H1 (cell line): ENCODE measurements around the gene LAMA3. TPM values are rescaled to one million over a fixed set of nuclear protein-coding genes. Genes with fewer than 3 reads are reported as not detected.

Experiments used
- CTCF ChIA-PET: fragments of 300-600 bp; sonication (Branson Sonifier 250); formaldehyde crosslinking; loops from one replicate; lab custom pipeline; 2021; ENCODE audit not compliant: partially characterized antibody; lab: Charles Lee
- POLR2A ChIA-PET: fragments of 300-600 bp; sonication (Branson Sonifier 250); formaldehyde crosslinking; loops from one replicate; lab custom pipeline; 2021; ENCODE audit warnings: inconsistent platforms; ENCODE audit not compliant: partially characterized antibody; lab: Charles Lee
- DNase-seq, 2 experiments: peaks; one replicate each; pipeline versions ENCODE4 v3.0.0 to v3.0.0-alpha.2; 2010 to 2022; ENCODE audit warnings: low spot score in 2 of 2, low read depth in 1 of 2, mixed read lengths in 1 of 2
- FAIRE-seq: peaks from 2 replicates; lab custom pipeline; 2011; peaks lifted over from hg19 to GRCh38; lab: Jason Lieb, UNC
- H2AFZ ChIP-seq: 2 replicates; pipeline ENCODE4 v1.8.1; 2012; ENCODE audit warnings: low read length, inconsistent platforms
- H2AK5ac ChIP-seq: 2 replicates; pipeline ENCODE4 v1.6.1; 2013; ENCODE audit warnings: low read depth, low read length
- H2BK120ac ChIP-seq: replicated peaks from 2 replicates; pipeline ENCODE3; 2013; ENCODE audit warnings: low read depth, low read length, inconsistent platforms
- H2BK12ac ChIP-seq: 2 replicates; pipeline ENCODE4 v1.6.1; 2013; ENCODE audit warnings: low read depth, low read length
- H2BK15ac ChIP-seq: 2 replicates; pipeline ENCODE4 v1.6.1; 2013; ENCODE audit warnings: low read length
- H2BK20ac ChIP-seq: 2 replicates; pipeline ENCODE4 v1.6.1; 2013; ENCODE audit warnings: low read length
- H2BK5ac ChIP-seq: 2 replicates; pipeline ENCODE4 v1.6.1; 2013; ENCODE audit warnings: low read depth, low read length
- H3K14ac ChIP-seq: 2 replicates; pipeline ENCODE4 v1.6.1; 2013; ENCODE audit warnings: inconsistent platforms; ENCODE audit not compliant: insufficient read length
- H3K18ac ChIP-seq: 2 replicates; pipeline ENCODE4 v1.6.1; 2013; ENCODE audit warnings: low read length; ENCODE audit errors: extremely low read depth
- H3K23ac ChIP-seq: 2 replicates; pipeline ENCODE4 v1.6.1; 2013; ENCODE audit warnings: inconsistent platforms; ENCODE audit not compliant: insufficient read length
- H3K23me2 ChIP-seq: 2 replicates; pipeline ENCODE4 v1.6.1; 2013; ENCODE audit warnings: low read depth, low read length
- H3K27ac ChIP-seq: 2 replicates; pipeline ENCODE4 v1.6.1; 2011; ENCODE audit warnings: low read depth, low read length, inconsistent platforms
- H3K27me3 ChIP-seq, 4 experiments: replicated peaks in 1 of 4; 1 replicate in 1 of 4; 2 replicates in 3 of 4; pipeline versions ENCODE4 v1.6.1 to v1.8.1; 2011 to 2013; ENCODE audit warnings: low read length in 3 of 4, mild to moderate bottlenecking in 3 of 4, inconsistent platforms in 2 of 4, mixed read lengths in 2 of 4, moderate library complexity in 1 of 4; ENCODE audit not compliant: control insufficient read depth in 3 of 4, insufficient read depth in 3 of 4; ENCODE audit errors: extremely low read depth in 1 of 4
- H3K36me3 ChIP-seq, 4 experiments: 2 replicates each; pipeline versions ENCODE4 v1.6.1 to v1.8.1; 2011 to 2013; ENCODE audit warnings: mild to moderate bottlenecking in 4 of 4, low read length in 3 of 4, moderate library complexity in 2 of 4, control low read depth in 1 of 4, inconsistent platforms in 1 of 4; ENCODE audit not compliant: insufficient read depth in 4 of 4, control insufficient read depth in 2 of 4
- H3K4ac ChIP-seq: replicated peaks from 2 replicates; pipeline ENCODE3; 2013; ENCODE audit warnings: low read length, low read depth, mixed read lengths, inconsistent platforms; ENCODE audit not compliant: insufficient read length
- H3K4me1 ChIP-seq, 4 experiments: replicated peaks in 1 of 4; 1 replicate in 1 of 4; 2 replicates in 3 of 4; pipeline versions ENCODE4 v1.6.1 to v1.8.1; 2011 to 2013; ENCODE audit warnings: low read length in 3 of 4, inconsistent platforms in 2 of 4, mixed read lengths in 1 of 4; ENCODE audit not compliant: insufficient read depth in 4 of 4, control insufficient read depth in 3 of 4
- H3K4me2 ChIP-seq, 2 experiments: 2 replicates each; pipeline versions ENCODE4 v1.6.1 to v1.8.1; 2011 to 2013; ENCODE audit warnings: low read depth in 2 of 2, low read length in 2 of 2, control low read depth in 1 of 2, inconsistent platforms in 1 of 2, mild to moderate bottlenecking in 1 of 2; ENCODE audit not compliant: insufficient read depth in 1 of 2
- H3K4me3 ChIP-seq, 4 experiments: fragments of 200-600, 300-600 bp in 1 of 4; sonication (generic), shearing (Covaris generic), sonication (Bioruptor Twin) in 1 of 4; 2 replicates each; pipeline versions ENCODE4 v1.5.1 to v1.8.1; 2011 to 2016; ENCODE audit warnings: low read length in 4 of 4, low read depth in 3 of 4, control low read depth in 2 of 4, inconsistent platforms in 2 of 4, mild to moderate bottlenecking in 2 of 4, mixed read lengths in 1 of 4, moderate library complexity in 1 of 4; ENCODE audit not compliant: insufficient read depth in 2 of 4; ENCODE audit errors: extremely low read depth in 1 of 4
- H3K56ac ChIP-seq: replicated peaks from 2 replicates; pipeline ENCODE3; 2013; ENCODE audit warnings: low read depth, mild to moderate bottlenecking, mixed read lengths, low read length, inconsistent platforms; ENCODE audit not compliant: insufficient read length
- H3K79me1 ChIP-seq: 2 replicates; pipeline ENCODE4 v1.6.1; 2013; ENCODE audit warnings: low read depth, low read length, control low read depth
- H3K79me2 ChIP-seq, 2 experiments: 2 replicates each; pipeline versions ENCODE4 v1.6.1 to v1.8.1; 2012 to 2013; ENCODE audit warnings: low read length in 2 of 2, mild to moderate bottlenecking in 2 of 2, inconsistent platforms in 1 of 2; ENCODE audit not compliant: insufficient read depth in 2 of 2, control insufficient read depth in 1 of 2
- H3K9ac ChIP-seq, 4 experiments: replicated peaks in 1 of 4; 1 replicate in 1 of 4; 2 replicates in 3 of 4; pipeline versions ENCODE4 v1.6.1 to v1.8.1; 2011 to 2013; ENCODE audit warnings: low read depth in 3 of 4, low read length in 3 of 4, control low read depth in 2 of 4, mild to moderate bottlenecking in 2 of 4, moderate library complexity in 2 of 4, inconsistent platforms in 1 of 4; ENCODE audit errors: extremely low read depth in 1 of 4
- H3K9me3 ChIP-seq, 2 experiments: 2 replicates each; pipeline versions ENCODE4 v1.6.1 to v1.8.1; 2012 to 2013; ENCODE audit warnings: mild to moderate bottlenecking in 2 of 2, moderate library complexity in 2 of 2, control low read depth in 1 of 2, inconsistent platforms in 1 of 2, low read depth in 1 of 2, low read length in 1 of 2, mixed read lengths in 1 of 2; ENCODE audit not compliant: insufficient read depth in 2 of 2
- H4K20me1 ChIP-seq, 2 experiments: replicated peaks in 1 of 2; 2 replicates each; pipeline versions ENCODE3 to v1.8.1; 2011 to 2013; ENCODE audit warnings: inconsistent platforms in 2 of 2, low read length in 2 of 2, mild to moderate bottlenecking in 1 of 2; ENCODE audit not compliant: insufficient read depth in 2 of 2, control insufficient read depth in 1 of 2
- H4K5ac ChIP-seq: 2 replicates; pipeline ENCODE4 v1.6.1; 2013; ENCODE audit warnings: low read length, low read depth, mixed read lengths, inconsistent platforms; ENCODE audit not compliant: insufficient read length
- H4K8ac ChIP-seq: 2 replicates; pipeline ENCODE4 v1.8.0; 2013; ENCODE audit warnings: mild to moderate bottlenecking, moderate library complexity, low read length, inconsistent platforms; ENCODE audit not compliant: insufficient read depth; ENCODE audit errors: extremely low read depth
- H4K91ac ChIP-seq: replicated peaks from 2 replicates; pipeline ENCODE3; 2013; ENCODE audit warnings: low read length, mixed read lengths, inconsistent platforms; ENCODE audit not compliant: insufficient read length
- CBX8 ChIP-seq: fragments of 300-800, 300-1000 bp; sonication (generic); IDR thresholded peaks from 2 replicates; pipeline ENCODE4 v1.7.1; 2016; ENCODE audit warnings: low read depth, low read length, borderline replicate concordance
- KDM4A ChIP-seq: IDR thresholded peaks from one replicate; pipeline ENCODE4 v1.7.1; 2012; ENCODE audit warnings: low read depth, mild to moderate bottlenecking, moderate library complexity, low read length, inconsistent platforms; ENCODE audit not compliant: severe bottlenecking
- MAFK ChIP-seq: IDR thresholded peaks from 2 replicates; pipeline ENCODE4 v1.6.1; 2012; ENCODE audit warnings: low read depth, mild to moderate bottlenecking, improper control_type of control experiment, low read length
- POLR2AphosphoS5 ChIP-seq: IDR thresholded peaks from 2 replicates; pipeline ENCODE4 v1.6.1; 2011; ENCODE audit warnings: low read depth, low read length
- WGBS, 2 experiments: shearing (Covaris generic) in 1 of 2; methylation state at CpG; one replicate each; pipeline versions ENCODE4 v1.1.6 to v1.1.7; 2013 to 2015; ENCODE audit warnings: low lambda C conversion rate in 2 of 2, mixed read lengths in 2 of 2, inconsistent platforms in 1 of 2, low coverage in 1 of 2, missing lambda C conversion rate in 1 of 2; ENCODE audit not compliant: insufficient replicate concordance in 2 of 2, insufficient coverage in 1 of 2, insufficient read length in 1 of 2; ENCODE audit errors: extremely low coverage in 1 of 2, missing lambda C conversion rate in 1 of 2; 5-methylcytosine and 5-hydroxymethylcytosine counted together
- polyA plus RNA-seq, 7 experiments: library from polyadenylated mRNA; depleted of rRNA in 3 of 7; stranded (reverse) in 5 of 7; unstranded in 2 of 7; fragments of >200 nt in 5 of 7; fragments of 200-250 nt in 2 of 7; gene quantifications; 1 replicate in 5 of 7; 2 replicates in 1 of 7; 4 replicates in 1 of 7; pipeline versions ENCODE4 v1.2.1 to v1.2.3, GENCODE V29; 2011 to 2013; ENCODE audit warnings: missing spikeins in 2 of 7, mixed read lengths in 2 of 7
- total RNA-seq: library from RNA; stranded (reverse); fragmentation: NEBNext Ultra II Directional; extraction: Animal tissue kit (Norgen Biotek cat#: 25700); gene quantifications from 2 replicates; pipeline ENCODE4 v1.2.1, GENCODE V29; 2021
- TF ChIP-seq, protein P1 (sequence below): IDR thresholded peaks from 2 replicates; pipeline ENCODE4 v1.6.1; 2011; ENCODE audit warnings: low read length, improper control_type of control experiment

Gene LAMA3
- total and polyA plus RNA-seq, 2 of the 8 experiments (the other 6 are each of a cell fraction or from before 2014, with no cell fraction given): 0.76 to 5.0 TPM

DNA sequence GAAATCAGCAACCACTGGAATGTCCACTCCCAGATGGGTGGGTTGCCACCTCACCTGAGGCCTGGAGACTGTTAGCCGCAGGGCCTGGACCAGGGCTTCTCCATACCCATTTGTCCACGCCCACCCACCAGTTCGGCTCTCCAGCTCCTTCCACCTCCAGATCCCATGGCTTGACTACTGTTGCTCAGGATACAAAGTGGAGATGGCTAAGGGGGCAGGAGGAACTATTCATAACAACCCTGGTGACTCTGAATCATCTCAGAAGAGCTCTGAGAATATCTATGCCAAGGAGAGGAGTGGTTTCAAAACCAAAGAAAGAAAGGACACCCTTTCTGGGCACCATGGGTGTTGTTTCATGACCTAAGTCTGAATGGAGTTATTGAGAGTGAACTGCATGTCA lies 145.8 kb downstream of the LAMA3 start:
- no peak overlapping the region for H4K91ac ChIP-seq
- no peak overlapping the region for H2AFZ ChIP-seq
- no peak overlapping the region for H3K9ac ChIP-seq
- H3K18ac ChIP-seq: no peak overlapping the region
- POLR2A ChIA-PET: interaction anchor here (0.9 kb wide), 1 partner anchor 55 kb away, joined by 3 read pairs; no protein-coding TSS in a partner anchor
- H3K9me3 ChIP-seq: no peaks in the 10 kb centered on the region
- H3K4me2 ChIP-seq: no peak overlapping the region
- H3K4me3 ChIP-seq: no peak overlapping the region
- H2AK5ac ChIP-seq: no peak overlapping the region
- CTCF ChIA-PET: no interaction called here
- no peaks in the 10 kb centered on the region for H3K4me1 ChIP-seq
- H4K8ac ChIP-seq: no peak overlapping the region
- H3K27ac ChIP-seq: no peak overlapping the region
- no peaks in the 10 kb centered on the region for H3K79me2 ChIP-seq
- no peak overlapping the region for H4K5ac ChIP-seq
- no peak overlapping the region for H2BK15ac ChIP-seq
- no peaks in the 10 kb centered on the region for H3K36me3 ChIP-seq
- no peak overlapping the region for H3K14ac ChIP-seq
- H2BK12ac ChIP-seq: no peak overlapping the region
- H3K4ac ChIP-seq: no peak overlapping the region
- no peak overlapping the region for H2BK5ac ChIP-seq
- FAIRE-seq: no peak
- H3K23ac ChIP-seq: no peak overlapping the region
- H3K79me1 ChIP-seq: no peaks in the 10 kb centered on the region
- H3K23me2 ChIP-seq: no peaks in the 10 kb centered on the region
- no peak overlapping the region for H2BK120ac ChIP-seq
- no peak overlapping the region for H3K56ac ChIP-seq
- WGBS, 2 experiments: 95% methylated on average over 3 of the region's 3 CpGs; no CpG with 5 or more reads in 1 of the 2 experiments
- no peak for DNase-seq
- no peaks in the 10 kb centered on the region for H4K20me1 ChIP-seq
- no peaks in the 10 kb centered on the region for H3K27me3 ChIP-seq
- no peak overlapping the region for H2BK20ac ChIP-seq
- TF ChIP-seq, protein P1, sequence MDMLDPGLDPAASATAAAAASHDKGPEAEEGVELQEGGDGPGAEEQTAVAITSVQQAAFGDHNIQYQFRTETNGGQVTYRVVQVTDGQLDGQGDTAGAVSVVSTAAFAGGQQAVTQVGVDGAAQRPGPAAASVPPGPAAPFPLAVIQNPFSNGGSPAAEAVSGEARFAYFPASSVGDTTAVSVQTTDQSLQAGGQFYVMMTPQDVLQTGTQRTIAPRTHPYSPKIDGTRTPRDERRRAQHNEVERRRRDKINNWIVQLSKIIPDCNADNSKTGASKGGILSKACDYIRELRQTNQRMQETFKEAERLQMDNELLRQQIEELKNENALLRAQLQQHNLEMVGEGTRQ: no peak
- TF ChIP-seq POLR2AphosphoS5: no peak
- no peak for TF ChIP-seq KDM4A
- no peak for TF ChIP-seq MAFK
- TF ChIP-seq CBX8: no peak
